Measurements from ENCODE around the gene SLC25A25. TPM values are rescaled to one million over a fixed set of nuclear protein-coding genes. Genes with fewer than 3 reads are reported as not detected.

SLC25A25 gene
- total RNA-seq, 2 experiments from 2014 or later = 16.9 to 17.7 TPM

GRCh38 chr9:128148509-128149000, 80.5 kb downstream of the SLC25A25 start:
- Mint-ChIP-seq H3K9me3 (no peaks in the 10 kb centered on the region), H3K4me1 (ENCODE audit: low read depth) (peaks cover under 1% of the 10 kb centered on the region)

GRCh38 chr9:128149001-128149701, 81.1 kb downstream of the SLC25A25 start, which contains the start of gene LCN2:
Gene LCN2 (plus strand): TSS chr9:128149453. CDS start chr9:128149526, 73 bp downstream.
- H3K36me3 Mint-ChIP-seq (ENCODE audit: low read depth) = no peaks in the 10 kb centered on the region
- CTCF ChIA-PET = no interaction called here
- DNase-seq = no peak
- Histone ChIP-seq H3K4me3 (ENCODE audit: low read length) (no peak within 1 kb of the TSS), H3K27ac (ENCODE audit: low read depth in 1 of 2, low read length in 2 of 2) (no peak within 1 kb of the TSS), H3K27me3 (ENCODE audit: control insufficient read depth in 1 of 2, insufficient read depth in 2 of 2, low read length in 2 of 2) (no peaks in the 10 kb centered on the region), H3K4me1 (ENCODE audit: insufficient read depth, low read length) (no peaks in the 10 kb centered on the region), H3K9me3 (ENCODE audit: control insufficient read depth in 1 of 2, insufficient read depth in 1 of 2, low read length in 2 of 2) (no peaks in the 10 kb centered on the region), H3K36me3 (ENCODE audit: insufficient read depth, low read length) (no peaks in the 10 kb centered on the region)
- H3K9me3 Mint-ChIP-seq = no peaks in the 10 kb centered on the region
- TF ChIP-seq CTCF (IDR thresholded peaks at IDR 0.05) = no peak
- no peaks in the 10 kb centered on the region for H3K4me1 Mint-ChIP-seq (ENCODE audit: low read depth)
- H3K27me3 Mint-ChIP-seq = no peaks in the 10 kb centered on the region
- ATAC-seq (ENCODE audit: poor library complexity) = no peak
- no peak within 1 kb of the TSS for H3K27ac Mint-ChIP-seq
- intact Hi-C loops (cut with DNase I, micrococcal nuclease) = no loop called here
- POLR2A ChIA-PET = no interaction called here
- H3K4me3 Mint-ChIP-seq = no peak within 1 kb of the TSS

More at GRCh38 chr9:128148509-128149000, 80.5 kb downstream of the SLC25A25 start:
- no peak for ATAC-seq (ENCODE audit: poor library complexity)
- no peak overlapping the region for H3K4me3 Mint-ChIP-seq
- intact Hi-C loops (cut with DNase I, micrococcal nuclease) = no loop called here
- ChIA-PET POLR2A (no interaction called here), CTCF (no interaction called here)
- no peaks in the 10 kb centered on the region for H3K36me3 Mint-ChIP-seq (ENCODE audit: low read depth)
- Histone ChIP-seq H3K27ac (ENCODE audit: low read depth in 1 of 2, low read length in 2 of 2) (no peak overlapping the region), H3K36me3 (ENCODE audit: insufficient read depth, low read length) (no peaks in the 10 kb centered on the region), H3K9me3 (ENCODE audit: control insufficient read depth in 1 of 2, insufficient read depth in 1 of 2, low read length in 2 of 2) (no peaks in the 10 kb centered on the region), H3K27me3 (ENCODE audit: control insufficient read depth in 1 of 2, insufficient read depth in 2 of 2, low read length in 2 of 2) (no peaks in the 10 kb centered on the region), H3K4me3 (ENCODE audit: low read length) (no peak overlapping the region), H3K4me1 (ENCODE audit: insufficient read depth, low read length) (no peaks in the 10 kb centered on the region)
- no peaks in the 10 kb centered on the region for H3K27me3 Mint-ChIP-seq
- H3K27ac Mint-ChIP-seq = no peak overlapping the region
- DNase-seq = no peak
- TF ChIP-seq CTCF (IDR thresholded peaks at IDR 0.05) = no peak

- ATAC-seq (ENCODE audit: poor library complexity) (no peak), DNase-seq (no peak)
- ChIA-PET POLR2A (no interaction called here), CTCF (no interaction called here)
- intact Hi-C loops (cut with DNase I, micrococcal nuclease) = loop anchor here in 1 of 2 experiments (10.0 kb wide), 1 partner anchor 925 kb away; no protein-coding TSS in a partner anchor
- Mint-ChIP-seq H3K27ac (no peak overlapping the region), H3K4me1 (ENCODE audit: low read depth) (no peaks in the 10 kb centered on the region), H3K27me3 (no peaks in the 10 kb centered on the region), H3K9me3 (no peaks in the 10 kb centered on the region), H3K36me3 (ENCODE audit: low read depth) (no peaks in the 10 kb centered on the region), H3K4me3 (no peak overlapping the region)
- Histone ChIP-seq H3K27me3 (ENCODE audit: control insufficient read depth in 1 of 2, insufficient read depth in 2 of 2, low read length in 2 of 2) (no peaks in the 10 kb centered on the region), H3K4me1 (ENCODE audit: insufficient read depth, low read length) (no peaks in the 10 kb centered on the region), H3K36me3 (ENCODE audit: insufficient read depth, low read length) (no peaks in the 10 kb centered on the region), H3K9me3 (ENCODE audit: control insufficient read depth in 1 of 2, insufficient read depth in 1 of 2, low read length in 2 of 2) (no peaks in the 10 kb centered on the region), H3K4me3 (ENCODE audit: low read length) (no peak overlapping the region), H3K27ac (ENCODE audit: low read depth in 1 of 2, low read length in 2 of 2) (no peak overlapping the region)
- TF ChIP-seq CTCF (IDR thresholded peaks at IDR 0.05) = no peak
These were observed 82.0 kb downstream of the SLC25A25 start for GRCh38 chr9:128149951-128150593.
